T-helper 9 cell (primary cell): ENCODE results near the gene ZNF784.

ENCODE experiments used
- DNase-seq: peaks from one replicate; pipeline ENCODE4 v3.0.0-alpha.2; 2020
- total RNA-seq, 2 donors: gene quantifications; one replicate each; lab custom pipeline; 2026; lab: John Stamatoyannopoulos, UW

ZNF784 gene
- total RNA-seq, result 6.5 to 10.1 reads per million in 2 donors

GRCh38 chr19:55624109-55625003, at the start of gene ZNF784:
Gene ZNF784, minus strand, starts transcription at chr19:55624566. Its CDS starts 5 bp downstream, at chr19:55624561.
- peak; percentile 96 for DNase-seq

- no peak for DNase-seq
Measured at GRCh38 chr19:55673889-55674288, 49.5 kb upstream of the ZNF784 start.

- no peak for DNase-seq
Measured at GRCh38 chr19:55673465-55673864, 49.1 kb upstream of the ZNF784 start.

- DNase-seq, result no peak
Measured at GRCh38 chr19:55672418-55672817, 48.1 kb upstream of the ZNF784 start.

GRCh38 chr19:55671054-55671378, 46.6 kb upstream of the ZNF784 start:
- DNase-seq, result no peak

GRCh38 chr19:55670280-55671053, 46.1 kb upstream of the ZNF784 start:
- DNase-seq, result no peak

- no peak for DNase-seq
Measured at GRCh38 chr19:55669418-55670279, 45.3 kb upstream of the ZNF784 start.

- no peak for DNase-seq
Measured at GRCh38 chr19:55668603-55669348, 44.4 kb upstream of the ZNF784 start.

GRCh38 chr19:55667958-55668357, 43.6 kb upstream of the ZNF784 start:
- DNase-seq, result no peak

- no peak for DNase-seq
Measured at GRCh38 chr19:55667511-55667910, 43.1 kb upstream of the ZNF784 start.

- DNase-seq, result no peak
Measured at GRCh38 chr19:55667006-55667381, 42.6 kb upstream of the ZNF784 start.

GRCh38 chr19:55666343-55667005, 42.1 kb upstream of the ZNF784 start:
- no peak for DNase-seq

GRCh38 chr19:55663846-55664536, 39.6 kb upstream of the ZNF784 start:
- DNase-seq, result no peak

GRCh38 chr19:55661826-55662225, 37.5 kb upstream of the ZNF784 start:
- no peak for DNase-seq

GRCh38 chr19:55660991-55661390, 36.6 kb upstream of the ZNF784 start:
- DNase-seq, result no peak

GRCh38 chr19:55660404-55660803, 36.0 kb upstream of the ZNF784 start:
- no peak for DNase-seq

- DNase-seq, result no peak
Measured at GRCh38 chr19:55659822-55660221, 35.5 kb upstream of the ZNF784 start.

- DNase-seq, result no peak
Measured at GRCh38 chr19:55658846-55659459, 34.6 kb upstream of the ZNF784 start.

- no peak for DNase-seq
Measured at GRCh38 chr19:55656988-55657747, 32.8 kb upstream of the ZNF784 start.

GRCh38 chr19:55656552-55656951, 32.2 kb upstream of the ZNF784 start:
- no peak for DNase-seq
